WTC11 (cell line): ENCODE measurements around the gene PTPRN2. TPM values are rescaled to one million over a fixed set of nuclear protein-coding genes. Genes with fewer than 3 reads are reported as not detected.

Experiments used
- ATAC-seq: fragments of 200-7000 bp; cut with Tn5 transposase; 2 replicates; pipeline ENCODE4 v1.10.0; 2021; ENCODE audit warnings: mild to moderate bottlenecking, moderate library complexity
- CTCF ChIA-PET: fragments of 300-600 bp; sonication (Branson Sonifier 250); formaldehyde crosslinking; loops from one replicate; lab custom pipeline; 2021; ENCODE audit warnings: antibody characterized with exemption; lab: Charles Lee
- POLR2A ChIA-PET: fragments of 350-600 bp; sonication (Branson Sonifier 250); formaldehyde crosslinking; loops from one replicate; lab custom pipeline; 2021; ENCODE audit warnings: antibody characterized with exemption; lab: Charles Lee
- DNase-seq: peaks from one replicate; pipeline ENCODE4 v3.0.0; 2021; ENCODE audit warnings: low spot score
- H3K27ac Mint-ChIP-seq: 2 replicates; pipeline ENCODE4 v1.8.0; 2021; ENCODE audit warnings: mixed read lengths
- H3K27me3 Mint-ChIP-seq: 2 replicates; pipeline ENCODE4 v1.8.0; 2021; ENCODE audit warnings: low read depth, mild to moderate bottlenecking, moderate library complexity, mixed read lengths
- H3K36me3 Mint-ChIP-seq: 2 replicates; pipeline ENCODE4 v1.8.0; 2021; ENCODE audit warnings: mixed read lengths
- H3K4me1 Mint-ChIP-seq: 2 replicates; pipeline ENCODE4 v1.8.0; 2022; ENCODE audit warnings: mixed read lengths
- H3K4me3 Mint-ChIP-seq: 2 replicates; pipeline ENCODE4 v1.8.0; 2021; ENCODE audit warnings: mild to moderate bottlenecking, moderate library complexity, mixed read lengths
- H3K9me3 Mint-ChIP-seq: 2 replicates; pipeline ENCODE4 v1.8.0; 2021; ENCODE audit warnings: mixed read lengths
- CTCF ChIP-seq: fragments of 200-600 bp; IDR thresholded peaks from 2 replicates; pipeline ENCODE4 v1.8.0; 2022; ENCODE audit warnings: antibody characterized with exemption
- E2F5 ChIP-seq: sonication (generic); formaldehyde crosslinking; IDR thresholded peaks from 2 replicates; pipeline ENCODE4 v1.8.1; 2022; ENCODE audit warnings: mild to moderate bottlenecking, moderate library complexity, missing genetic modification reagents
- ELF4 ChIP-seq: sonication (generic); formaldehyde crosslinking; IDR thresholded peaks from 2 replicates; pipeline ENCODE4 v1.8.1; 2022; ENCODE audit warnings: low read depth, mild to moderate bottlenecking, moderate library complexity, missing genetic modification reagents
- EMX1 ChIP-seq: fragments of 250-450 bp; sonication (Bioruptor Pico); IDR thresholded peaks from 2 replicates; pipeline ENCODE4 v1.8.0; 2021; ENCODE audit warnings: mild to moderate bottlenecking
- GTF2I ChIP-seq: fragments of 250-450 bp; sonication (Bioruptor Pico); conservative IDR thresholded peaks from 2 replicates; pipeline ENCODE4 v1.4.0; 2021; ENCODE audit warnings: mild to moderate bottlenecking
- NFATC4 ChIP-seq: fragments of 250-450 bp; sonication (Bioruptor Pico); IDR thresholded peaks from 2 replicates; pipeline ENCODE4 v1.9.0; 2021; ENCODE audit warnings: mild to moderate bottlenecking
- NR1H2 ChIP-seq: sonication (generic); formaldehyde crosslinking; IDR thresholded peaks from 2 replicates; pipeline ENCODE4 v1.9.0; 2021; ENCODE audit warnings: mild to moderate bottlenecking, moderate library complexity, missing genetic modification reagents
- NR2C2 ChIP-seq: sonication (generic); formaldehyde crosslinking; IDR thresholded peaks from 2 replicates; pipeline ENCODE4 v1.8.0; 2022; ENCODE audit warnings: mild to moderate bottlenecking, missing genetic modification reagents
- SMAD3 ChIP-seq: sonication (generic); formaldehyde crosslinking; IDR thresholded peaks from 2 replicates; pipeline ENCODE4 v1.8.0; 2022; ENCODE audit warnings: missing genetic modification reagents, mild to moderate bottlenecking, borderline replicate concordance
- TEAD1 ChIP-seq: sonication (generic); formaldehyde crosslinking; IDR thresholded peaks from 2 replicates; pipeline ENCODE4 v1.8.0; 2022; ENCODE audit warnings: mild to moderate bottlenecking, missing genetic modification reagents
- USF1 ChIP-seq: sonication (generic); formaldehyde crosslinking; IDR thresholded peaks from 2 replicates; pipeline ENCODE4 v1.8.0; 2022; ENCODE audit warnings: mild to moderate bottlenecking, missing genetic modification reagents
- USF2 ChIP-seq: sonication (generic); formaldehyde crosslinking; IDR thresholded peaks from 2 replicates; pipeline ENCODE4 v1.8.1; 2023; ENCODE audit warnings: mild to moderate bottlenecking, missing genetic modification reagents, moderate library complexity
- ZNF281 ChIP-seq: sonication (generic); formaldehyde crosslinking; IDR thresholded peaks from 2 replicates; pipeline ENCODE4 v1.8.0; 2023; ENCODE audit warnings: mild to moderate bottlenecking, missing genetic modification reagents
- ZNF423 ChIP-seq: fragments of 250-450 bp; sonication (Bioruptor Pico); IDR thresholded peaks from 2 replicates; pipeline ENCODE4 v2.1.2; 2022; ENCODE audit warnings: mild to moderate bottlenecking, moderate library complexity
- ZNF512 ChIP-seq: sonication (generic); formaldehyde crosslinking; IDR thresholded peaks from 2 replicates; pipeline ENCODE4 v1.8.1; 2022; ENCODE audit warnings: missing genetic modification reagents, borderline replicate concordance
- ZNF532 ChIP-seq: fragments of 250-450 bp; sonication (Bioruptor Pico); IDR thresholded peaks from 2 replicates; pipeline ENCODE4 v1.9.0; 2021; ENCODE audit warnings: mild to moderate bottlenecking, borderline replicate concordance
- total RNA-seq: library from RNA; stranded (reverse); gene quantifications from 3 replicates; pipeline ENCODE4 v1.2.3, GENCODE V29; 2021

PTPRN2 gene
- total RNA-seq, 1 experiment from 2014 or later = 4.7 TPM

GRCh38 chr7:157584420-157584819, 1003.2 kb downstream of the PTPRN2 start (continued):
- TF ChIP-seq ZNF532 (CRISPR knock-in tag) = no peak
- TF ChIP-seq GTF2I = no peak
- no peak for TF ChIP-seq NR2C2 (CRISPR knock-in tag)
- TF ChIP-seq USF2 (CRISPR knock-in tag) = no peak
- TF ChIP-seq TEAD1 = no peak
- no peak for TF ChIP-seq ZNF512 (CRISPR knock-in tag)

GRCh38 chr7:157581740-157582139, 1005.9 kb downstream of the PTPRN2 start:
- ATAC-seq = no peak
- TF ChIP-seq ELF4 = no peak
- no peak for TF ChIP-seq USF1 (CRISPR knock-in tag)
- TF ChIP-seq ZNF281 (CRISPR knock-in tag) = no peak
- TF ChIP-seq NFATC4 (CRISPR knock-in tag) = no peak
- no peak for TF ChIP-seq EMX1 (CRISPR knock-in tag)
- TF ChIP-seq, all 79 proteins: peak for 0
- peaks cover 8% of the 10 kb centered on the region for H3K4me1 Mint-ChIP-seq
- peak; percentile 5 for DNase-seq
- H3K27me3 Mint-ChIP-seq = peaks cover 79% of the 10 kb centered on the region
- no peaks in the 10 kb centered on the region; the same call in 1 of the 2 replicates for H3K36me3 Mint-ChIP-seq
- peaks cover 15% of the 10 kb centered on the region for H3K9me3 Mint-ChIP-seq
- H3K4me3 Mint-ChIP-seq = no peak overlapping the region
- ChIA-PET CTCF (no interaction called here), POLR2A (no interaction called here)
- no peak overlapping the region for H3K27ac Mint-ChIP-seq

GRCh38 chr7:157580324-157580723, 1007.3 kb downstream of the PTPRN2 start:
- H3K27ac Mint-ChIP-seq = no peak overlapping the region
- no peaks in the 10 kb centered on the region; the same call in 1 of the 2 replicates for H3K36me3 Mint-ChIP-seq
- peaks cover 15% of the 10 kb centered on the region for H3K9me3 Mint-ChIP-seq
- CTCF ChIA-PET = no interaction called here
- ATAC-seq = no peak
- peaks cover 79% of the 10 kb centered on the region for H3K27me3 Mint-ChIP-seq
- peaks cover 6% of the 10 kb centered on the region; the same call in 1 of the 2 replicates for H3K4me1 Mint-ChIP-seq
- DNase-seq = peak; percentile 4
- H3K4me3 Mint-ChIP-seq = no peak overlapping the region
- POLR2A ChIA-PET = no interaction called here
- TF ChIP-seq E2F5 (CRISPR knock-in tag) (no peak), ZNF423 (CRISPR knock-in tag) (no peak), SMAD3 (CRISPR knock-in tag) (no peak), CTCF (no peak), NR1H2 (no peak)
